Coronary artery (tissue), 2 donors: ENCODE results near the gene SFXN1.

Source experiments
- DNase-seq: peaks from one replicate; pipeline ENCODE4 v3.0.0-alpha.2; 2017; ENCODE audit warnings: low spot score
- H3K27ac ChIP-seq, 2 donors: fragments of 200-600 bp; sonication (generic); one replicate each; pipeline ENCODE4 v1.5.1; 2016 to 2019
- H3K4me3 ChIP-seq: fragments of 200-600 bp; sonication (generic); 2 replicates; pipeline ENCODE4 v1.5.1; 2016; ENCODE audit warnings: mild to moderate bottlenecking, moderate library complexity
- CTCF ChIP-seq: fragments of 200-600 bp; sonication (generic); IDR thresholded peaks from one replicate; pipeline ENCODE4 v1.5.1; 2019; ENCODE audit warnings: antibody characterized with exemption

Gene SFXN1

DNA sequence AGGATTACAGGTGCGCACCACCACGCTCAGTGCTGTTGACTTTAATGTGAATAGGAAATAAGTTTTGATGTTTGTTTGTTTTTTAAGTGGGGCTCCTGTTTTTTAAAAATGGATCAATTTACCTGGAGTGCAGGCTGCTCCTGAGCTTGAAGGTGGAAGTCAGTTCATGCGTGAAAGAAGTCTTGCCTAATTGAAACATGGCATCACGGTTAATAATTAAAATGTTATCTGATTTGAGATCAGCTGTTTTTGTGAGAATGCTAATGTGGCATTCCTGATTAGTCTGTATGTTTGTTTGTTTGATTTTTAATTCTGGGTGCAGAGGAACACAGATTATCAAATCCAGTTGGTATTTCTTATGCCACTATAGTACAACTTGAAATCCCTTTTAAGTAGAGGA, 6.5 kb downstream of the SFXN1 start:
- Histone ChIP-seq H3K27ac (no peak overlapping the region), H3K4me3 (no peak overlapping the region)
- no peak for DNase-seq
- TF ChIP-seq CTCF = no peak

DNA sequence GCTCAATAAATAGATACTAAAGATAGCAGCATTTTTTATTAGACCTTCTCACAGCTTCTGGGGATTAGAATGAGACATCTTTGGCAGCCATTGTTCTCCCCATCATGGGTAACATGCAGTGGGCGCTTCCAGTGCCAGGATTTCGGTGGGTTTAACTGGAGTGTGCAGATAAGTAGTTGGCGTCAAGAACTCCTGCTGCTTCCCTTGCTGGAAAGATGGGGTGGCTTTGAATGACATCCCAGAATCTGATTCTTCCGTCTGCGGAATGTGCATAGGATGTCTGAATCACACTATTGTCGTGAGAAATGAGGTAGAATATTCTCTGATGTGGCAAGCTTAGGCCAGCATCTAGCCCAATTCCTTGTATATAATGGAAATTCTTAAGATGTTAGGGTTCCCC, 7.3 kb downstream of the SFXN1 start:
- Histone ChIP-seq H3K4me3 (no peak overlapping the region), H3K27ac (no peak overlapping the region)
- DNase-seq = no peak
- TF ChIP-seq CTCF = no peak

DNA sequence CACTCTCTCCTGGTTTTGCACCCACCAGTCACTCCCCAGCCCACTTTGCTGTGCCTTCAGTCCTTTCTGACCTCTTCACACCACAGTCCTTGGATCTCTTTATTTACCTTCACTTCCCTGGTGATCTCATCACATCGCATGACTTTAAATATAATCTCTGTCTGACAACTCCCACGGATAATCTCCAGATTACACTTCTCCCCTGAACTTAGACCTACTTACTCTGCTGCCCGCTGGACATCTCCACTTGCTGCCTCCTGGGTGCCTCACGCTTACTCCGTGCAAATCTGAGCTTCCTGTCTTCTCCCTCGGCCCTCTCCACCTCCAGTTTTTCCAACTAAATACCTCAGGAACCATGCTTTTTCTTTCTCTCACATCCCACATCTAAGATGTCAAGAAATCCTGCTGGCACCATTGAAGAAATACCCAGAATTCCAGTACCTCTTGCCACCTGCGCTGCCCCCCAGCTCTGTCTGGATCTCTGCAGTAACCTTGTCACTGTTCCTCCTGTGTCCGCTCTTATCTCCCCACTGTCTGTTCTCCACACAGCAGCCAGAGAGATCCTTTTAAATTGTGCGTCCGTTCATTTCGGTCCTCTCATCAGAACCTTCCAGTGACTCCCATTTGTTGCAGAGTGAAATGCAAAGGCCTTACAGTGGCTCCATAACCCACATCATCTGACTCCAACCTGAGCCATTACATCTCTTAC, 9.3 kb downstream of the SFXN1 start:
- Histone ChIP-seq H3K4me3 (no peak overlapping the region), H3K27ac (no peak overlapping the region)
- no peak for TF ChIP-seq CTCF
- DNase-seq = no peak

- no peak for DNase-seq
- Histone ChIP-seq H3K27ac (no peak overlapping the region), H3K4me3 (no peak overlapping the region)
- no peak for TF ChIP-seq CTCF
These were observed 11.5 kb downstream of the SFXN1 start for GRCh38 chr5:175489693-175490443.

- Histone ChIP-seq H3K4me3 (no peak overlapping the region), H3K27ac (no peak overlapping the region)
- DNase-seq = no peak
- no peak for TF ChIP-seq CTCF
These were observed 12.9 kb downstream of the SFXN1 start for GRCh38 chr5:175491223-175491622.

- Histone ChIP-seq H3K27ac (no peak overlapping the region), H3K4me3 (no peak overlapping the region)
- no peak for TF ChIP-seq CTCF
- no peak for DNase-seq
These were observed 14.9 kb downstream of the SFXN1 start for GRCh38 chr5:175493260-175493659.

DNA sequence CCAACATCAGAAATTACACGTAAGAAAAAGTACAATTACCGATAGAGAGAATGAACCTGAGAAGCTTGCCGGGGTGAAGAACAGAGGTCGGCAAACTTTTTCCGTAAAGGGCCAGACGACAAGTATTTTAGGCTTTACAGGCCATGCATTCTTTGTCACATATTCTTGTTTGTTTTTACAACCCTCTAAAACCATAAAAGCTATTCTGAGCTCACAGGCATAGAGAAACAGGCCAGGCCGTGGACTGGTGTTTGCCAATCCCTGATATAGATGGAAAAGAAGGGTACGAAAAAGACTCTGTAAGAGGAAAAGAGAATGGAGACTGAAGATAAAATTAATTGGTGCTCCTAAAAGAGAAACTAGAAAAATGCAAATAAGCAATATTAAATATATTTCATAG, 15.4 kb downstream of the SFXN1 start:
- Histone ChIP-seq H3K27ac (no peak overlapping the region), H3K4me3 (no peak overlapping the region)
- DNase-seq = no peak
- TF ChIP-seq CTCF = no peak
